Ramos (cell line): ENCODE data around the gene KCNJ9.

ENCODE experiments used
- in situ Hi-C: fragments of 300-500 bp; cut with MboI; formaldehyde crosslinking; loops from one replicate; pipeline ENCODE4 v1.14.3; 2022; ENCODE audit warnings: low sequenced_read_pairs; ENCODE audit not compliant: unreplicated experiment

KCNJ9 gene

GRCh38 chr1:160085686-160086455, 4.5 kb downstream of the KCNJ9 start:
- in situ Hi-C loops: no loop called here

- in situ Hi-C loops: no loop called here
Observed at GRCh38 chr1:160086456-160086892, 5.1 kb downstream of the KCNJ9 start.

GRCh38 chr1:160087118-160087662, 5.9 kb downstream of the KCNJ9 start:
- in situ Hi-C loops: no loop called here

GRCh38 chr1:160089883-160090282, 8.5 kb downstream of the KCNJ9 start:
- in situ Hi-C loops: loop anchor here (10.0 kb wide), 1 partner anchor 165 kb away; no protein-coding TSS in a partner anchor

GRCh38 chr1:160090760-160091159, 9.4 kb downstream of the KCNJ9 start:
- in situ Hi-C loops: loop anchor here (10.0 kb wide), 1 partner anchor 164 kb away; no protein-coding TSS in a partner anchor

- in situ Hi-C loops: loop anchor here (10.0 kb wide), 1 partner anchor 163 kb away; no protein-coding TSS in a partner anchor
Observed at GRCh38 chr1:160091666-160092223, 10.4 kb downstream of the KCNJ9 start.

GRCh38 chr1:160092366-160093068, 11.2 kb downstream of the KCNJ9 start:
- in situ Hi-C loops: loop anchor here (10.0 kb wide), 1 partner anchor 162 kb away; no protein-coding TSS in a partner anchor

GRCh38 chr1:160093069-160093395, 11.7 kb downstream of the KCNJ9 start:
- in situ Hi-C loops: loop anchor here (10.0 kb wide), 1 partner anchor 162 kb away; no protein-coding TSS in a partner anchor

GRCh38 chr1:160093624-160094290, 12.4 kb downstream of the KCNJ9 start:
- in situ Hi-C loops: loop anchor here (10.0 kb wide), 1 partner anchor 161 kb away; no protein-coding TSS in a partner anchor

- in situ Hi-C loops: loop anchor here (10.0 kb wide), 1 partner anchor 161 kb away; no protein-coding TSS in a partner anchor
Observed at GRCh38 chr1:160094291-160094625, 12.9 kb downstream of the KCNJ9 start.

- in situ Hi-C loops: loop anchor here (10.0 kb wide), 1 partner anchor 160 kb away; no protein-coding TSS in a partner anchor
Observed at GRCh38 chr1:160094806-160095205, 13.5 kb downstream of the KCNJ9 start.

- in situ Hi-C loops: loop anchor here (10.0 kb wide), 1 partner anchor 159 kb away; no protein-coding TSS in a partner anchor
Observed at GRCh38 chr1:160095382-160096105, 14.2 kb downstream of the KCNJ9 start.

- in situ Hi-C loops: loop anchor here (10.0 kb wide), 1 partner anchor 158 kb away; no protein-coding TSS in a partner anchor
Observed at GRCh38 chr1:160096274-160097116, 15.2 kb downstream of the KCNJ9 start.

GRCh38 chr1:160097151-160097910, 16.0 kb downstream of the KCNJ9 start:
- in situ Hi-C loops: loop anchor here (10.0 kb wide), 1 partner anchor 157 kb away; no protein-coding TSS in a partner anchor

- in situ Hi-C loops: loop anchor here (10.0 kb wide), 1 partner anchor 157 kb away; no protein-coding TSS in a partner anchor
Observed at GRCh38 chr1:160097911-160098851, 16.8 kb downstream of the KCNJ9 start, which contains the start of gene IGSF8. TSS of gene IGSF8 (minus strand) at chr1:160098619. CDS start at chr1:160098472, 147 bp downstream.

GRCh38 chr1:160098852-160099561, 17.7 kb downstream of the KCNJ9 start:
- in situ Hi-C loops: loop anchor here (10.0 kb wide), 1 partner anchor 156 kb away; no protein-coding TSS in a partner anchor
